Liver (tissue), 2 donors: Measurements from ENCODE around the gene CAV2.

ENCODE experiments used
- CTCF ChIP-seq: fragments of 150-350 bp; IDR thresholded peaks from 2 replicates; pipeline ENCODE4 v1.5.1; 2017; ENCODE audit warnings: improper control_type of control experiment, low read depth, low read length; ENCODE audit not compliant: missing input control
- MAX ChIP-seq: IDR thresholded peaks from 2 replicates; pipeline ENCODE4 v1.6.1; 2016; ENCODE audit warnings: antibody characterized with exemption
- ZBTB33 ChIP-seq: IDR thresholded peaks from 2 replicates; pipeline ENCODE4 v1.6.1; 2016; ENCODE audit warnings: antibody characterized with exemption
- donor health status: healthy.

- TF ChIP-seq MAX = no peak
- no peak for TF ChIP-seq ZBTB33
- TF ChIP-seq CTCF = no peak
Observed at GRCh38 chr7:116468534-116468933, 31.0 kb upstream of the CAV2 start.
